Chondrocyte (in vitro differentiated cells): ENCODE results near the gene DDX31. TPM values are rescaled to one million over a fixed set of nuclear protein-coding genes. Genes with fewer than 3 reads are reported as not detected.
"Not testable (repeated sequence)": the region's sequence is repeated elsewhere in the genome, so short reads cannot be mapped to it uniquely, and the experiment has no call there.

Experiments used
- DNase-seq: peaks from one replicate; pipeline ENCODE4 v3.0.0; 2021; ENCODE audit warnings: mixed read lengths, low spot score
- H3K27ac Mint-ChIP-seq: one replicate; pipeline ENCODE4 v1.8.0; 2021; ENCODE audit warnings: mild to moderate bottlenecking, moderate library complexity, mixed read lengths; ENCODE audit not compliant: unreplicated experiment
- H3K27me3 Mint-ChIP-seq: 2 replicates; pipeline ENCODE4 v1.8.0; 2021; ENCODE audit warnings: low read depth, mixed read lengths
- H3K36me3 Mint-ChIP-seq: 2 replicates; pipeline ENCODE4 v1.8.0; 2021; ENCODE audit warnings: low read depth, mixed read lengths
- H3K4me1 Mint-ChIP-seq: 2 replicates; pipeline ENCODE4 v1.8.0; 2021; ENCODE audit warnings: low read depth, mild to moderate bottlenecking, mixed read lengths
- H3K4me3 Mint-ChIP-seq: one replicate; pipeline ENCODE4 v1.8.0; 2021; ENCODE audit warnings: mild to moderate bottlenecking, moderate library complexity, mixed read lengths; ENCODE audit not compliant: unreplicated experiment
- H3K9me3 Mint-ChIP-seq: 2 replicates; pipeline ENCODE4 v1.8.0; 2021; ENCODE audit warnings: low read depth, mixed read lengths
- total RNA-seq: library from RNA; stranded (reverse); gene quantifications from 3 replicates; pipeline ENCODE4 v1.2.1, GENCODE V29; 2021
- TF ChIP-seq, protein P1 (sequence below): fragments of 200-600 bp; sonication (generic); IDR thresholded peaks from 2 replicates; pipeline ENCODE4 v1.5.0; 2021; ENCODE audit warnings: antibody characterized with exemption, mild to moderate bottlenecking, moderate library complexity

DDX31 gene
- total RNA-seq, 1 donor from 2014 or later, result 11.9 TPM

DNA sequence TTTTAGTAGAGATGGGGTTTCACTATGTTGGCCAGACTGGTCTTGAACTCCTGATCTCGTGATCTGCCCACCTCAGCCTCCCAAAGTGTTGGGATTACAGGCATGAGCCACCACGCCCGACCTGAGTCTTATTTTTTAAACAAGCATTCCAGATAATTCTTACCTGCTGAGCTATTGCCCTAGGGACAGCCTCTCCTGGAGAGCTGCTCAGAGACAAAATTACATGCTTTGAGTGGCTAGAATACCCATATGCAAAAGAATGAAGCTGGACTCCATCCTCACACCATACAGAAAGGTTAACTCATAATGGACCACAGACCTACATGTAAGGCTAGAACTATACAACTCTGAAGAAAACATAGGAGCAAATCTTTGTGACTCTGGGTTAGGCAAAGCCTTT, 42.1 kb upstream of the DDX31 start:
- Mint-ChIP-seq H3K27ac (no peak overlapping the region), H3K4me1 (no peaks in the 10 kb centered on the region)

DNA sequence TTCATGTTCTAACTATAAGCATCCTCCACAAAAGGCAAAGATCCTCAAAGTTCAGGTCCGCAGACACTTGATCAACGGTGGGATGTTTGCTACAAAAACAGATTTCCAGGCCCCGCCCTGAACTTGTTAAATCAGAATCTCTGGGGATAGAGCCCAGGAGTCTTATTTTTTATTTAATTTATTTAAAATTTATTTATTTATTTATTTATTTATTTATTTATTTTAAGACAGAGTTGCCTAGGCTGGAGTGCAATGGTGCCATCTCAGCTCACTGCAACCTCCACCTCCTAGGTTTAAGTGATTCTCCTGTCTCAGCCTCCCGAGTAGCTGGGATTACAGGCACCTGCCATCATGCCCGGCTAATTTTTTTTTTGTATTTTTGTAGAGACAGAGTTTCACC, 41.4 kb upstream of the DDX31 start:
- H3K27me3 Mint-ChIP-seq, result peaks cover 24% of the 10 kb centered on the region
- H3K36me3 Mint-ChIP-seq, H3K27ac Mint-ChIP-seq, H3K4me3 Mint-ChIP-seq, H3K4me1 Mint-ChIP-seq, DNase-seq, H3K9me3 Mint-ChIP-seq: not testable (repeated sequence)

More for the DNA sequence above, 42.1 kb upstream of the DDX31 start:
- Mint-ChIP-seq H3K36me3 (no peaks in the 10 kb centered on the region), H3K4me3 (no peak overlapping the region), H3K9me3 (no peaks in the 10 kb centered on the region), H3K27me3 (peaks cover 23% of the 10 kb centered on the region)
- TF ChIP-seq, protein P1, sequence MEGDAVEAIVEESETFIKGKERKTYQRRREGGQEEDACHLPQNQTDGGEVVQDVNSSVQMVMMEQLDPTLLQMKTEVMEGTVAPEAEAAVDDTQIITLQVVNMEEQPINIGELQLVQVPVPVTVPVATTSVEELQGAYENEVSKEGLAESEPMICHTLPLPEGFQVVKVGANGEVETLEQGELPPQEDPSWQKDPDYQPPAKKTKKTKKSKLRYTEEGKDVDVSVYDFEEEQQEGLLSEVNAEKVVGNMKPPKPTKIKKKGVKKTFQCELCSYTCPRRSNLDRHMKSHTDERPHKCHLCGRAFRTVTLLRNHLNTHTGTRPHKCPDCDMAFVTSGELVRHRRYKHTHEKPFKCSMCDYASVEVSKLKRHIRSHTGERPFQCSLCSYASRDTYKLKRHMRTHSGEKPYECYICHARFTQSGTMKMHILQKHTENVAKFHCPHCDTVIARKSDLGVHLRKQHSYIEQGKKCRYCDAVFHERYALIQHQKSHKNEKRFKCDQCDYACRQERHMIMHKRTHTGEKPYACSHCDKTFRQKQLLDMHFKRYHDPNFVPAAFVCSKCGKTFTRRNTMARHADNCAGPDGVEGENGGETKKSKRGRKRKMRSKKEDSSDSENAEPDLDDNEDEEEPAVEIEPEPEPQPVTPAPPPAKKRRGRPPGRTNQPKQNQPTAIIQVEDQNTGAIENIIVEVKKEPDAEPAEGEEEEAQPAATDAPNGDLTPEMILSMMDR, result no peak
- DNase-seq, result no peak

DNA sequence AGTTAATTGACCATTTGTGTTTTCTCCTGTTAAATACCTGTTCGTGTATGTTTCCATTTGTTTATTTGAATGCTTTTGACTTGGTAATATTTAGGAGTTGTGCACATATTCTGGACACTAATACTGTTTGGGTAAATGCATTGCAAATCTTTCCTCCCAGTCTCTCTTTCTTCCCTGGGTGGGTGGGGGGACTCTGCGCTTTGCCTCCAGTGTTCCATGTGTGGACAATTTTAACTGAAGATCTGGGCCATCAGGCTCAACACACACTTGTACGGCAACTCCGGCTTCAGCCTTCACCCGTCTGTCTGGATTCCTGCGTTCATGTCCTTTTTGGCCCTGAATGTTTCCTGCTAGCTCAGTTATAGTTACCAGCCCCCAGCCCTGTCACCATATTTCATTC, 40.5 kb upstream of the DDX31 start:
- Mint-ChIP-seq H3K9me3 (no peaks in the 10 kb centered on the region), H3K36me3 (no peaks in the 10 kb centered on the region), H3K27ac (no peak overlapping the region), H3K4me1 (no peaks in the 10 kb centered on the region), H3K4me3 (no peak overlapping the region), H3K27me3 (peaks cover 23% of the 10 kb centered on the region)
- TF ChIP-seq, protein P1, result no peak
- no peak for DNase-seq

DNA sequence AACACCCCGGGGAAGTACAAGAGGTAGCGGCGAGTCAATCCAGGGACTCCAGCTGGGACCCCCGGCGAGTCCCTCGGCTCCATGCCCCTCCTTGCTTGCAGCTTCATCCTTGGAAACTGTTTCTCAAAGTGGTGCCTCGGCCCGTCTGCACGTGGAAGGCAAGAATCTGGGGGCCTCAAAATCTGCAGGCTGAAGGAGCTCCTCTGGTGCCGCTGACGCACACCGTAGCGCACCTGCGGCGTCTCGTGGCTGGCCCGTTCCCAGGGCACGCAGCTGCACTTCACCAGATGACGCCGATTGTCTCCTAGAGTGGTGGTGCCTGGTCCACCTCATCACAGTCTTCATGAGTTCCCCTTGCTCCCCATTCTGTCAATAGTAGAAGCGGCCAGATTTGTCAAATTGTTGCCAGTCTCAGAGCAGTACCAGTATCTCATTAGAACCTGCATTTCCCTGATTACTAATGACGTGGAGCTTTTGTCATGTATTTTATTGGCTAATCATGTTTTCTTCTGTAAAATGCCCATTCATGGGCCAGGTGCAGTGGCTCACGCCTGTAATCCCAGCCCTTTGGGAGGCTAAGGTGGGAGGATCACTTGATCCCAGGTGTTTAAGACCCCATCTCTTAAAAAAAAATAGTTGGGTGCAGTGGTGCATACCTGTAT, 39.1 kb upstream of the DDX31 start:
- TF ChIP-seq, protein P1, result no peak
- H3K36me3 Mint-ChIP-seq, result no peaks in the 10 kb centered on the region
- H3K9me3 Mint-ChIP-seq, result no peaks in the 10 kb centered on the region
- H3K27me3 Mint-ChIP-seq, result peaks cover 23% of the 10 kb centered on the region
- H3K4me3 Mint-ChIP-seq, result no peak overlapping the region
- H3K4me1 Mint-ChIP-seq, result no peaks in the 10 kb centered on the region
- DNase-seq, result no peak
- no peak overlapping the region for H3K27ac Mint-ChIP-seq

DNA sequence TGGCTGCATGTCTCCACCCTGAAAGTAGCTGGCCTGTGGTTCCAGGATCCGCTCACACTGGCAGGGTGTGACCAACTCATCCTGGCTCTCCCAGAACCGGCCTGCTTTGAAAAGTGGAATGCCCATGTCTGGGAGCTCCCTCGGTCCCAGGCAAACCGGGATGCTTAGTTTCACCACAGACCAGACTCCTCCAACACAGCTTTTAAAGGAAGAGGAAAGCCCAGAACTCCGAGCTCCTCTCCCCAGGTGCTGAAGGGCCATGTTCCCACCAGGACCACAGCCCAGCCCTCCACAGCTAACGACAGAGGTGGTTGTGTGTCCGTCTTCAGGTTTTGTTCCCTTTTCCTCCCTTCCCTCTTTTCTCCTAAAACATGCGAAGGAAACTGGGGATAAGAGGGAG, 38.5 kb upstream of the DDX31 start:
- H3K27me3 Mint-ChIP-seq, result peaks cover 20% of the 10 kb centered on the region
- H3K9me3 Mint-ChIP-seq, result no peaks in the 10 kb centered on the region
- no peak overlapping the region for H3K4me3 Mint-ChIP-seq
- DNase-seq, result no peak
- H3K4me1 Mint-ChIP-seq, result no peaks in the 10 kb centered on the region
- no peaks in the 10 kb centered on the region for H3K36me3 Mint-ChIP-seq
- TF ChIP-seq, protein P1, result no peak
- H3K27ac Mint-ChIP-seq, result no peak overlapping the region

DNA sequence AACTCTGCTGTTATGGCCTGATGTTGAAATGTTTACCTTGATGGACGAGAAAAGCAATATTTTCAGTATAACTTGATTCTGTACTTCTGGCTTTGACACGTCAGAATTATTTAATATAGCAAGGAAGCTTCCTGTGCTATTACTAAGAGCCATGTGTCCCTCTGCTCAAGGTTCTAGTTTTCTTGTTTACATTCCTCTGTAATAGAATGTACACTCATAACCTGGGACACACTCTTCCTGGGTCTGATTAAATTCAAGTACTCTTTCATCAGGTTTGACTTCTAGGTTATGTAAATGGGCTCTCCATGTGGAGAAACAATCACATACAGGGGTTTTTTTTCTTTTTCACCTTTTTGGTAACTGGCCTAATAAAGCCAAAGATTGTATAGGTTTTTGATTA, 33.6 kb upstream of the DDX31 start:
- Mint-ChIP-seq H3K27ac (no peak overlapping the region), H3K27me3 (peaks cover 7% of the 10 kb centered on the region), H3K4me1 (peaks cover 11% of the 10 kb centered on the region), H3K9me3 (peaks cover 3% of the 10 kb centered on the region), H3K4me3 (no peak overlapping the region), H3K36me3 (no peaks in the 10 kb centered on the region)
- TF ChIP-seq, protein P1, result no peak
- no peak for DNase-seq
